ENCODE measurements around the gene C1orf159. TPM values are rescaled to one million over a fixed set of nuclear protein-coding genes. Genes with fewer than 3 reads are reported as not detected.
"Not testable (repeated sequence)": the region's sequence is repeated elsewhere in the genome, so short reads cannot be mapped to it uniquely, and the experiment has no call there.

C1orf159 gene
- total RNA-seq, 1 donor from 2014 or later, result 31.8 TPM

DNA sequence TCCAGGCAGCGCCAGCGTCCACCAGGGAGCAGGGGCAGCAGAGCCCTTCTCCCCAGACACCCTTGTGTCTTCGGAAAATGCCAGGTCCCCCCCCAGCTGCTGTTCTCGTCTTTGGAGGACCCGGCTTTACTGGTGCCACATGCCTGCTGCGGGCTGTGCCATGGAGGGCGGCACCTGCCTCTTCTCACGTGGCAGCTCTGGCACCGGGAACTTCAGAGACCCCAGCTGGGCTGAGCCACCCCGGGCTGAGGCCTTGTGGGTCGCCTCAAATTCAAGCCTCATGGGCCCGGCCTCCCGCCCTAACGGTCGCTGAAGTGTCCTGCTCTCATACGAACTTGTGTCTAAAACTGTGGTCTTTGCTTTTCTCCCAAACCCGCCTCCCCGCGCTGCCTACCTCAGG lies 27.0 kb upstream of the C1orf159 start:
- Mint-ChIP-seq H3K27me3 (ENCODE audit: low read depth) (peaks cover 5% of the 10 kb centered on the region), H3K4me1 (peaks cover 5% of the 10 kb centered on the region), H3K9me3 (no peaks in the 10 kb centered on the region), H3K36me3 (no peaks in the 10 kb centered on the region), H3K4me3 (no peak overlapping the region), H3K27ac (no peak overlapping the region)
- TF ChIP-seq CTCF (IDR thresholded peaks at IDR 0.05; ENCODE audit: unreplicated experiment), result no peak
- no peak for DNase-seq (ENCODE audit: low spot score in 2 of 2, unreplicated experiment in 2 of 2)

GRCh38 chr1:1142352-1142751 lies 26.5 kb upstream of the C1orf159 start:
- not testable (repeated sequence) for H3K4me1 Mint-ChIP-seq; H3K9me3 Mint-ChIP-seq; DNase-seq (ENCODE audit: low spot score in 2 of 2, unreplicated experiment in 2 of 2); H3K27me3 Mint-ChIP-seq (ENCODE audit: low read depth); H3K27ac Mint-ChIP-seq; H3K4me3 Mint-ChIP-seq; H3K36me3 Mint-ChIP-seq

DNA sequence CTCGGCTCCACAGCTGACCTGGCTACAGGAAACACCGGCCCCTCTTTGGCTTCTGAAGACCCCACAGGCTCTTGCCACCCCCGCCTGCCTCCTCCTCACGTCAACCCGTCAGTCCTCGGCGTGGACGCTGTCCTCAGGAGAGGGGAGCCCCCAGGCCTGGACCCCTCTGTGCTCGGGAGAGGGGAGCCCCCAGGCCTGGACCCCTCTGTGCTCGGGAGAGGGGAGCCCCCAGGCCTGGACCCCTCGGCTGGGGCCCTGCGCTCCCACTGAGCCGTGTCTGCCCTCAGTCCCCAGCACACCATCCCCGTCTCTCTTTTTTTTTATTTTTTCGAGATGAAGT lies 26.0 kb upstream of the C1orf159 start:
- no peak overlapping the region for H3K4me3 Mint-ChIP-seq
- peaks cover 9% of the 10 kb centered on the region for H3K27me3 Mint-ChIP-seq (ENCODE audit: low read depth)
- no peaks in the 10 kb centered on the region for H3K36me3 Mint-ChIP-seq
- H3K9me3 Mint-ChIP-seq, result no peaks in the 10 kb centered on the region
- no peak overlapping the region for H3K27ac Mint-ChIP-seq
- DNase-seq (ENCODE audit: low spot score in 2 of 2, unreplicated experiment in 2 of 2), result no peak
- peaks cover 7% of the 10 kb centered on the region for H3K4me1 Mint-ChIP-seq
- no peak for TF ChIP-seq CTCF (IDR thresholded peaks at IDR 0.05; ENCODE audit: unreplicated experiment)

DNA sequence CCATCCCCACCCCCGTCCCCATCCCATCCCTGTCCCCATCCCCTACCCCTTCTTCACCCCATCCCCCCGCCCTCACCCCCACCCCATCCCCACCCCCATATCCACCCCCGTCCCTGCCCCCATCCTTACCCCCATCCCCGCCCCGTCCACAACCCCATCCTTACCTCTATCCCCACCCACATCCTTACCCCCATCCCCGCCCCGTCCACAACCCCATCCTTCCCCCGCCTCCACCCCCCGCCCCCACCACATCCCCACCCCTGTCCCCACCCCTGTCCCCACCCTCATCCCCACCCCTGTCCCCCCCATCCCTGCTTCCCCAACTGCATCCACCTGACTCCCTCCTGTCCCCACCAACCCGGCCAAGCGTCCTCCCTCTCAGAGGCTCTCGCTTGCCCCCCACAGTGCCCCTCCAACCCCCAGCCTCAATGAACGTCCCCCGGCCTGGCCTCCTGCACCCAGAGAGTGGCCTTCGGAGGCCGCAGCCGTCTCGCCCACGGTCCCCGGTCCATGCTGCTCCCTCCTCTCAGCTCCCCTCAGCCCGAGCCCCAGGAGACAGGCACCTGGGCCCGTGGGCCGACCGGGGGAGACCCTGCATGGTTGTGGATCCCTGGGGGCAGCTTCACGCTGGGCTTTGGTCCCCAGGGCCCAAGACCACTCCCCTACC lies 25.5 kb upstream of the C1orf159 start:
- no peaks in the 10 kb centered on the region for H3K36me3 Mint-ChIP-seq
- H3K27me3 Mint-ChIP-seq (ENCODE audit: low read depth), result peaks cover 11% of the 10 kb centered on the region
- H3K4me1 Mint-ChIP-seq, result peaks cover 7% of the 10 kb centered on the region
- TF ChIP-seq CTCF (IDR thresholded peaks at IDR 0.05; ENCODE audit: unreplicated experiment), result no peak
- H3K27ac Mint-ChIP-seq, result no peak overlapping the region
- no peak overlapping the region for H3K4me3 Mint-ChIP-seq
- no peak for DNase-seq (ENCODE audit: low spot score in 2 of 2, unreplicated experiment in 2 of 2)
- no peaks in the 10 kb centered on the region for H3K9me3 Mint-ChIP-seq

DNA sequence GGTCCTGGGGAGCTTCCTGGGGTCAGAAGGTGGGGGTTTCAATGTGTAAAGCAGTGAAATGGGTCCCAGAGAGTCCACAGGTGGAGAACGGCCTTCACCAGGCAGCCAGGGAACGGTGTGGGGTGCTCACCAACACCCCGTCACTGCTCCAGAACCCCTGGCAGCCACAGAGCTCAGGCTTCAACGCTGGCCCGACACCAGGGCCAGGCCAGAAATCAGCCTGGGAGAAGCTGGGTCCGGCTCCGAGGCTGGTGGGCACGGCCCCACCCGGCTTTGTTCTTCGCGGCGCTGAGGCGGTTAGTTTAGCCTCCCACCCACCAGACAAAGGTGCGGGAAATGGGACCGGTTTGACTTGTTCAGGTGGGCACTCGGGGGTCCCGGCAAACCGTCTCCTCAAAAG lies 24.8 kb upstream of the C1orf159 start:
- Mint-ChIP-seq H3K4me1 (peaks cover 7% of the 10 kb centered on the region), H3K9me3 (no peaks in the 10 kb centered on the region)

More for the DNA sequence above, 24.8 kb upstream of the C1orf159 start:
- H3K27me3 Mint-ChIP-seq (ENCODE audit: low read depth), result peaks cover 15% of the 10 kb centered on the region
- no peak for TF ChIP-seq CTCF (IDR thresholded peaks at IDR 0.05; ENCODE audit: unreplicated experiment)
- no peak overlapping the region for H3K27ac Mint-ChIP-seq
- no peaks in the 10 kb centered on the region for H3K36me3 Mint-ChIP-seq
- no peak overlapping the region for H3K4me3 Mint-ChIP-seq
- DNase-seq (ENCODE audit: low spot score in 2 of 2, unreplicated experiment in 2 of 2), result no peak
